ENCODE results near the gene DYNC1LI1. TPM values are rescaled to one million over a fixed set of nuclear protein-coding genes. Genes with fewer than 3 reads are reported as not detected.

The DYNC1LI1 gene
- total and polyA plus RNA-seq, 2 of the 4 experiments (the other 2 are of a cell fraction): 25.2 to 30.8 TPM

GRCh38 chr3:32568953-32569352 lies 1.7 kb downstream of the DYNC1LI1 start:
- no peak overlapping the region for H4K5ac ChIP-seq (ENCODE audit: low read depth, low read length)
- no peaks in the 10 kb centered on the region for H3K9me1 ChIP-seq (ENCODE audit: insufficient read depth, low read length)
- H3K27ac ChIP-seq (ENCODE audit: insufficient read depth, low read length): no peak overlapping the region
- no peak overlapping the region for H4K8ac ChIP-seq (ENCODE audit: low read depth in 2 of 2, low read length in 2 of 2)
- no CpG with 5 or more reads among the region's 2 CpGs for WGBS, 2 experiments (ENCODE audit: extremely low coverage in 2 of 2, insufficient read length in 1 of 2)
- no peak overlapping the region for H3K4ac ChIP-seq (ENCODE audit: low read depth, low read length)
- no TSS peak for BruUV-seq (replicated peaks)
- dilution Hi-C loops (cut with HindIII; ENCODE audit: low sequenced_read_pairs, unreplicated experiment): no loop called here
- no peak overlapping the region for H2AFZ ChIP-seq (replicated peaks; ENCODE audit: low read length, poor library complexity)
- H3K4me3 ChIP-seq (ENCODE audit: insufficient read depth, low read depth, low read length): peak overlapping the region; percentile 90; the same call in 1 of the 2 replicates
- TF ChIP-seq RAD21 (IDR thresholded peaks at IDR 0.05; ENCODE audit: low read length): no peak
- no peak for TF ChIP-seq POLR2A (IDR thresholded peaks at IDR 0.05; ENCODE audit: low read depth, low read length)
- no peak for TF ChIP-seq SMC3 (IDR thresholded peaks at IDR 0.05; ENCODE audit: low read depth, low read length)
- TF ChIP-seq MAZ (IDR thresholded peaks at IDR 0.05; ENCODE audit: borderline replicate concordance, low read depth, low read length): no peak
- no peak for TF ChIP-seq RCOR1 (IDR thresholded peaks at IDR 0.05; ENCODE audit: insufficient replicate concordance, low read length)
- TF ChIP-seq, protein P1, sequence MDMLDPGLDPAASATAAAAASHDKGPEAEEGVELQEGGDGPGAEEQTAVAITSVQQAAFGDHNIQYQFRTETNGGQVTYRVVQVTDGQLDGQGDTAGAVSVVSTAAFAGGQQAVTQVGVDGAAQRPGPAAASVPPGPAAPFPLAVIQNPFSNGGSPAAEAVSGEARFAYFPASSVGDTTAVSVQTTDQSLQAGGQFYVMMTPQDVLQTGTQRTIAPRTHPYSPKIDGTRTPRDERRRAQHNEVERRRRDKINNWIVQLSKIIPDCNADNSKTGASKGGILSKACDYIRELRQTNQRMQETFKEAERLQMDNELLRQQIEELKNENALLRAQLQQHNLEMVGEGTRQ (IDR thresholded peaks at IDR 0.05; ENCODE audit: low read depth, low read length): no peak
- no peak for TF ChIP-seq CEBPB (IDR thresholded peaks at IDR 0.05; ENCODE audit: low read depth, low read length)
- no peak for TF ChIP-seq MXI1 (IDR thresholded peaks at IDR 0.05; ENCODE audit: borderline replicate concordance, low read depth, low read length)
- TF ChIP-seq NFE2L2 (IDR thresholded peaks at IDR 0.05; ENCODE audit: low read depth, low read length): no peak
- TF ChIP-seq ELK1 (IDR thresholded peaks at IDR 0.05; ENCODE audit: borderline replicate concordance, low read depth, low read length): no peak
- TF ChIP-seq FOS (IDR thresholded peaks at IDR 0.05; ENCODE audit: low read depth, low read length): no peak
- no peak for TF ChIP-seq MAFK (IDR thresholded peaks at IDR 0.05; ENCODE audit: low read depth, low read length)
- no peak for TF ChIP-seq CHD1 (IDR thresholded peaks at IDR 0.05; ENCODE audit: low read depth, low read length)
- TF ChIP-seq, protein P2, sequence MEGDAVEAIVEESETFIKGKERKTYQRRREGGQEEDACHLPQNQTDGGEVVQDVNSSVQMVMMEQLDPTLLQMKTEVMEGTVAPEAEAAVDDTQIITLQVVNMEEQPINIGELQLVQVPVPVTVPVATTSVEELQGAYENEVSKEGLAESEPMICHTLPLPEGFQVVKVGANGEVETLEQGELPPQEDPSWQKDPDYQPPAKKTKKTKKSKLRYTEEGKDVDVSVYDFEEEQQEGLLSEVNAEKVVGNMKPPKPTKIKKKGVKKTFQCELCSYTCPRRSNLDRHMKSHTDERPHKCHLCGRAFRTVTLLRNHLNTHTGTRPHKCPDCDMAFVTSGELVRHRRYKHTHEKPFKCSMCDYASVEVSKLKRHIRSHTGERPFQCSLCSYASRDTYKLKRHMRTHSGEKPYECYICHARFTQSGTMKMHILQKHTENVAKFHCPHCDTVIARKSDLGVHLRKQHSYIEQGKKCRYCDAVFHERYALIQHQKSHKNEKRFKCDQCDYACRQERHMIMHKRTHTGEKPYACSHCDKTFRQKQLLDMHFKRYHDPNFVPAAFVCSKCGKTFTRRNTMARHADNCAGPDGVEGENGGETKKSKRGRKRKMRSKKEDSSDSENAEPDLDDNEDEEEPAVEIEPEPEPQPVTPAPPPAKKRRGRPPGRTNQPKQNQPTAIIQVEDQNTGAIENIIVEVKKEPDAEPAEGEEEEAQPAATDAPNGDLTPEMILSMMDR (conservative IDR thresholded peaks at IDR 0.05; ENCODE audit: low read depth, low read length): no peak
- TF ChIP-seq BHLHE40 (IDR thresholded peaks at IDR 0.05; ENCODE audit: low read depth, low read length): no peak
- TF ChIP-seq RFX5 (IDR thresholded peaks at IDR 0.05; ENCODE audit: low read depth, low read length): no peak
- no peak for ATAC-seq (ENCODE audit: low read depth)
- H4K20me1 ChIP-seq (ENCODE audit: insufficient read depth, low read length): peaks cover 20% of the 10 kb centered on the region; the same call in 1 of the 2 replicates
- no peak overlapping the region for H2BK120ac ChIP-seq (ENCODE audit: low read depth, low read length)
- no peak overlapping the region for H4K91ac ChIP-seq (ENCODE audit: insufficient read depth, low read depth, low read length)
- H3K4me2 ChIP-seq (ENCODE audit: low read depth, low read length): peak overlapping the region; percentile 98
- peaks cover 22 to 23% of the 10 kb centered on the region in 2 experiments for H3K79me1 ChIP-seq (ENCODE audit: low read depth in 1 of 2, low read length in 2 of 2)
- no peak overlapping the region for H2AK9ac ChIP-seq (replicated peaks; ENCODE audit: low read depth, low read length, poor library complexity)
- intact Hi-C loops (cut with micrococcal nuclease): no loop called here
- peaks cover 1% of the 10 kb centered on the region; the same call in 1 of the 2 replicates for H3K4me1 ChIP-seq (ENCODE audit: control insufficient read depth, insufficient read depth, low read length)
- CTCF ChIA-PET: no interaction called here
- POLR2A ChIA-PET (ENCODE audit: unreplicated experiment): no interaction called here
- H3K56ac ChIP-seq (ENCODE audit: extremely low read depth, insufficient read depth, low read length): no peak overlapping the region
- H2AK5ac ChIP-seq (ENCODE audit: low read depth, low read length): no peak overlapping the region
- H2BK5ac ChIP-seq (ENCODE audit: low read depth, low read length, poor library complexity, severe bottlenecking): no peak overlapping the region
- H3K14ac ChIP-seq (replicated peaks; ENCODE audit: low read depth, low read length): no peak overlapping the region
- no peak for DNase-seq
- in situ Hi-C loops (cut with MboI; ENCODE audit: low sequenced_read_pairs): no loop called here
- peak overlapping the region; percentile 96; the same call in 1 of the 2 replicates for H3K9ac ChIP-seq (ENCODE audit: low read depth, low read length)
- no peaks in the 10 kb centered on the region for H3K9me3 ChIP-seq (ENCODE audit: control insufficient read depth, insufficient read depth, low read length)
- H3K36me3 ChIP-seq (ENCODE audit: control insufficient read depth, insufficient read depth, low read length): peaks cover 6% of the 10 kb centered on the region
- H3K18ac ChIP-seq (ENCODE audit: low read depth, low read length): no peak overlapping the region
- H3K23ac ChIP-seq (ENCODE audit: low read depth, low read length): peak overlapping the region; percentile 69; the same call in 1 of the 2 replicates
- H2BK15ac ChIP-seq (ENCODE audit: low read depth, low read length): no peak overlapping the region
- no peak overlapping the region for H2BK20ac ChIP-seq (ENCODE audit: low read depth, low read length)
- no peaks in the 10 kb centered on the region for H3K27me3 ChIP-seq (ENCODE audit: control insufficient read depth, insufficient read depth, low read length)

All from IMR-90 (cell line).